Activated B cell treated with CpG ODN at 0.5 μM for 24 hours (primary cell): ENCODE data around the gene GABRR3. TPM values are rescaled to one million over a fixed set of nuclear protein-coding genes. Genes with fewer than 3 reads are reported as not detected.

Experiments used
- ATAC-seq: fragments of 200-7000 bp; cut with Tn5 transposase; one replicate; pipeline ENCODE4 v1.10.0; 2021; ENCODE audit warnings: low read depth, mild to moderate bottlenecking, moderate library complexity
- CTCF ChIA-PET: fragments of 350-600 bp; sonication (Branson Sonifier 250); formaldehyde crosslinking; loops from one replicate; lab custom pipeline; 2021; ENCODE audit warnings: antibody characterized with exemption; lab: Charles Lee
- POLR2A ChIA-PET: fragments of 350-600 bp; sonication (Branson Sonifier 250); formaldehyde crosslinking; loops from one replicate; lab custom pipeline; 2021; ENCODE audit warnings: antibody characterized with exemption; lab: Charles Lee
- DNase-seq: peaks from one replicate; pipeline ENCODE4 v3.0.0; 2022
- H3K27ac Mint-ChIP-seq: one replicate; pipeline ENCODE4 v1.8.0; 2020; ENCODE audit warnings: mixed read lengths
- H3K27me3 Mint-ChIP-seq: one replicate; pipeline ENCODE4 v1.8.0; 2021; ENCODE audit warnings: mixed read lengths
- H3K36me3 Mint-ChIP-seq: one replicate; pipeline ENCODE4 v1.8.0; 2021; ENCODE audit warnings: low read depth, mixed read lengths
- H3K4me1 Mint-ChIP-seq: one replicate; pipeline ENCODE4 v1.8.0; 2021; ENCODE audit warnings: mixed read lengths
- H3K4me3 Mint-ChIP-seq: one replicate; pipeline ENCODE4 v1.8.0; 2020; ENCODE audit warnings: mild to moderate bottlenecking, mixed read lengths
- H3K9me3 Mint-ChIP-seq: one replicate; pipeline ENCODE4 v1.8.0; 2020; ENCODE audit warnings: mixed read lengths
- CTCF ChIP-seq: fragments of 200-600 bp; IDR thresholded peaks from one replicate; pipeline ENCODE4 v1.8.0; 2022; ENCODE audit warnings: antibody characterized with exemption, mild to moderate bottlenecking
- intact Hi-C: fragments of 100-400 bp; cut with micrococcal nuclease; formaldehyde crosslinking; loops from one replicate; pipeline ENCODE4 v1.15.1; 2024
- total RNA-seq: library from RNA; stranded (reverse); gene quantifications from 2 replicates; pipeline ENCODE4 v1.2.3, GENCODE V29; 2022

Gene GABRR3
- total RNA-seq, 1 donor from 2014 or later = not detected

GRCh38 chr3:98039322-98040024 lies 4.4 kb upstream of the GABRR3 start:
- POLR2A ChIA-PET = no interaction called here
- CTCF ChIA-PET = interaction anchor here (0.8 to 3.9 kb wide), 13 partner anchors 9 to 776 kb away, joined by 3 to 14 read pairs (median 3); partner anchors contain the start of genes ARL6 and CLDND1
- peak; percentile 60 for TF ChIP-seq CTCF
- Mint-ChIP-seq H3K9me3 (peaks cover 5% of the 10 kb centered on the region), H3K27me3 (peaks cover 5% of the 10 kb centered on the region), H3K27ac (peak overlapping the region; percentile 41), H3K36me3 (no peaks in the 10 kb centered on the region), H3K4me3 (peak overlapping the region; percentile 80), H3K4me1 (peaks cover 5% of the 10 kb centered on the region)
- ATAC-seq (peak; percentile 99), DNase-seq (peak; percentile 36)
- intact Hi-C loops = loop anchor here (1.0 to 5.0 kb wide), 8 partner anchors 217 to 773 kb away; partner anchors contain the start of genes ARL6, CLDND1, CPOX and CRYBG3

GRCh38 chr3:98038876-98039275 lies 3.8 kb upstream of the GABRR3 start:
- H3K27ac Mint-ChIP-seq = no peak overlapping the region
- no peaks in the 10 kb centered on the region for H3K36me3 Mint-ChIP-seq
- intact Hi-C loops = loop anchor here (1.0 to 5.0 kb wide), 8 partner anchors 217 to 773 kb away; partner anchors contain the start of genes ARL6, CLDND1, CPOX and CRYBG3
- TF ChIP-seq CTCF = no peak
- H3K9me3 Mint-ChIP-seq = peaks cover 5% of the 10 kb centered on the region
- DNase-seq = no peak
- ChIA-PET POLR2A (no interaction called here), CTCF (interaction anchor here (0.6 to 3.9 kb wide), 13 partner anchors 10 to 775 kb away, joined by 3 to 14 read pairs (median 3); partner anchors contain the start of gene ARL6)
- H3K27me3 Mint-ChIP-seq = peaks cover 8% of the 10 kb centered on the region
- no peak for ATAC-seq
- no peak overlapping the region for H3K4me3 Mint-ChIP-seq
- peaks cover 5% of the 10 kb centered on the region for H3K4me1 Mint-ChIP-seq

GRCh38 chr3:98038286-98038685 lies 3.2 kb upstream of the GABRR3 start:
- Mint-ChIP-seq H3K27me3 (peaks cover 11% of the 10 kb centered on the region), H3K27ac (no peak overlapping the region), H3K9me3 (peaks cover 5% of the 10 kb centered on the region), H3K36me3 (no peaks in the 10 kb centered on the region), H3K4me3 (no peak overlapping the region), H3K4me1 (peaks cover 5% of the 10 kb centered on the region)
- POLR2A ChIA-PET = no interaction called here
- DNase-seq = no peak
- intact Hi-C loops = loop anchor here (2.0 to 5.0 kb wide), 3 partner anchors 485 to 619 kb away; partner anchors contain the start of genes CLDND1 and CPOX
- TF ChIP-seq CTCF = no peak
- CTCF ChIA-PET = interaction anchor here (0.6 to 3.9 kb wide), 9 partner anchors 10 to 776 kb away, joined by 3 to 14 read pairs (median 4); no protein-coding TSS in a partner anchor
- ATAC-seq = no peak

- Mint-ChIP-seq H3K36me3 (no peaks in the 10 kb centered on the region), H3K4me1 (peaks cover 4% of the 10 kb centered on the region), H3K9me3 (no peaks in the 10 kb centered on the region), H3K27ac (no peak overlapping the region), H3K27me3 (peaks cover 14% of the 10 kb centered on the region), H3K4me3 (no peak overlapping the region)
- CTCF ChIA-PET = no interaction called here
- ATAC-seq (no peak), DNase-seq (no peak)
- intact Hi-C loops = no loop called here
- no peak for TF ChIP-seq CTCF
- POLR2A ChIA-PET = no interaction called here
These were observed 629 bp downstream of the GABRR3 start for GRCh38 chr3:98034486-98034885.

GRCh38 chr3:98034036-98034435 lies 1.1 kb downstream of the GABRR3 start:
- Mint-ChIP-seq H3K4me3 (no peak overlapping the region), H3K9me3 (no peaks in the 10 kb centered on the region), H3K36me3 (no peaks in the 10 kb centered on the region), H3K27me3 (peaks cover 14% of the 10 kb centered on the region), H3K4me1 (no peaks in the 10 kb centered on the region), H3K27ac (no peak overlapping the region)
- no peak for TF ChIP-seq CTCF
- no peak for ATAC-seq
- intact Hi-C loops = no loop called here
- no peak for DNase-seq
- CTCF ChIA-PET = no interaction called here
- POLR2A ChIA-PET = no interaction called here
